OCI-LY7 (cell line): ENCODE results near the gene LHX5.

Experiments
- EZH2phosphoT487 ChIP-seq: fragments of 200-600 bp; sonication (generic); IDR thresholded peaks from 2 replicates; pipeline ENCODE4 v1.6.1; 2018; ENCODE audit warnings: low read depth, borderline replicate concordance, mild to moderate bottlenecking, mixed run types, antibody characterized with exemption, low read length, moderate library complexity, mixed read lengths
- TF ChIP-seq, protein P1 (sequence below): fragments of 200-600 bp; sonication (generic); conservative IDR thresholded peaks from 2 replicates; pipeline ENCODE4 v1.5.1; 2014; ENCODE audit warnings: mild to moderate bottlenecking, antibody characterized with exemption, low read length, moderate library complexity, mixed read lengths

DNA sequence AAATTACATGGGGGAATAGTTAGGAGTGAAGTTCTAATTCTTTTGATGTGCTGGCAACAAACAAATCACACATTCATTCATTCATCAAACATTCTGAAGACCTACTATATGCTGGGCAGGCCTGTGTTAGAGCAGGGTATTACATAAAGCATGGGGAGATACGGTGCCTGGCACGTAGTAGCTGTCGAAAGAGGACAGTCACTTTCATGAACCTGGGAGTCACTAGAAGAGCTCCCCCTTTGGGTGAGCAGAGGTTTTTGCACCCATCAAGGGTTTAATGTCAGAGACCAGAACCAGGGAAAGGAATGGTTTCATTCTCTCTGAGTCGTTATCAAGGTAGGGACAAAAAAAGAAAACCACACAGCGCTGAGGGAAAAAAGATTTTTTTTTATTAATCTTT lies 10.0 kb downstream of the LHX5 start:
- TF ChIP-seq, protein P1, sequence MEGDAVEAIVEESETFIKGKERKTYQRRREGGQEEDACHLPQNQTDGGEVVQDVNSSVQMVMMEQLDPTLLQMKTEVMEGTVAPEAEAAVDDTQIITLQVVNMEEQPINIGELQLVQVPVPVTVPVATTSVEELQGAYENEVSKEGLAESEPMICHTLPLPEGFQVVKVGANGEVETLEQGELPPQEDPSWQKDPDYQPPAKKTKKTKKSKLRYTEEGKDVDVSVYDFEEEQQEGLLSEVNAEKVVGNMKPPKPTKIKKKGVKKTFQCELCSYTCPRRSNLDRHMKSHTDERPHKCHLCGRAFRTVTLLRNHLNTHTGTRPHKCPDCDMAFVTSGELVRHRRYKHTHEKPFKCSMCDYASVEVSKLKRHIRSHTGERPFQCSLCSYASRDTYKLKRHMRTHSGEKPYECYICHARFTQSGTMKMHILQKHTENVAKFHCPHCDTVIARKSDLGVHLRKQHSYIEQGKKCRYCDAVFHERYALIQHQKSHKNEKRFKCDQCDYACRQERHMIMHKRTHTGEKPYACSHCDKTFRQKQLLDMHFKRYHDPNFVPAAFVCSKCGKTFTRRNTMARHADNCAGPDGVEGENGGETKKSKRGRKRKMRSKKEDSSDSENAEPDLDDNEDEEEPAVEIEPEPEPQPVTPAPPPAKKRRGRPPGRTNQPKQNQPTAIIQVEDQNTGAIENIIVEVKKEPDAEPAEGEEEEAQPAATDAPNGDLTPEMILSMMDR = peak; percentile 78
- no peak for TF ChIP-seq EZH2phosphoT487
